Measurements from ENCODE around the gene PRAMEF10. TPM values are rescaled to one million over a fixed set of nuclear protein-coding genes. Genes with fewer than 3 reads are reported as not detected.
"Not testable (repeated sequence)": the region's sequence is repeated elsewhere in the genome, so short reads cannot be mapped to it uniquely, and the experiment has no call there.

Gene PRAMEF10, protein sequence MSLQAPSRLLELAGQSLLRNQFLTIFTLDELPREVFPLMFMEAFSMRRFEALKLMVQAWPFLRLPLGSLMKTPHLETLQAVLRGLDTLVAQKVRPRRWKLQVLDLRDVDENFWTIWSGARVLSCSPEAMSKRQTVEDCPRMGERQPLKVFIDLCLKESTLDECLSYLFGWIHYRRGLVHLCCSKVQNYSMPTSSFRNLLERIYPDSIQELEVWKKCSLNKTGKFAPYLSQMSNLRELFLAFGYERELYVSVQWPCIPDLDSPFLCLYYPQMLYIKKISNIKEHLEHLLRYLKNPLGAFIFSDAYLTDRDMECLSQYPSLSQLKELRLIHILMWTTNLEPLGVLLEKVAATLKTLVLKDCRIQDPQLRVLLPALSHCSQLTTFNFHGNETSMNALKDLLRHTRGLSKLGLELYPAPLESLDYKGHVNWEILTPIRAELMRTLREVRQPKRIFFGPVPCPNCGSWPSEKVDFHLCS
- total RNA-seq (not detected), total RNA-seq (0 reads per million in 29 experiments)
- total RNA-seq (2013): not detected

DNA sequence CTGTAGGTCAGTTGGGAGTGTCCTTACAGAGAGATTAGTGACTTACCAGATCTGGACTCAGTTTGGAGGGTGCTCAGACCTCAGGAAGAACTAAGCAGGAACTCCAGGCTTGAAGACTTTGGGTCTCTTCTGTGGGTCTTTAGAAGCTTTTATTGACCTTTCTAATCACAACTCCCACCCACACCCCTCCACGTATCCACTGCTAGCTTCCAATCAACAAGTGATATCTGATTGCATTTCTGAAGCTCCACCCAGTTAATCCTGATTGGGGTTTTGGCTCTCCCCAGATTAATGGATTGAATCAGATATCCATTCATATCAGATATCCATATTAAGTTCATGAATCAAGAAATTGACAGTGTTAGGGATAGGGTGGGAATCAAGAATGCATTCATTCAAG is at the start of gene PRAMEF10:
PRAMEF10 (minus strand) TSS at position 101 of the 400 bp plus-strand sequence. CDS start 2,423 bp downstream, outside the sequence.
- ATAC-seq (replicated peaks in 1 of 4); H3K36me3 Mint-ChIP-seq; H3K4me1 ChIP-seq (ENCODE audit: control insufficient read depth in 1 of 2, extremely low read depth in 1 of 2, insufficient read depth in 2 of 2, low read length in 2 of 2); H3K27me3 ChIP-seq (replicated peaks in 1 of 2; ENCODE audit: control insufficient read depth in 2 of 2, extremely low read depth in 1 of 2, insufficient read depth in 2 of 2, low read length in 1 of 2); H3K27ac ChIP-seq (ENCODE audit: low read length); H3K4me3 Mint-ChIP-seq; H3K27me3 Mint-ChIP-seq; H3K4me1 Mint-ChIP-seq; H3K27ac Mint-ChIP-seq; H3K4me3 ChIP-seq (ENCODE audit: control insufficient read depth in 1 of 2, extremely low read depth in 1 of 2, low read length in 1 of 2); CTCF ChIA-PET; POLR2A ChIA-PET; H3K36me3 ChIP-seq (ENCODE audit: control insufficient read depth in 2 of 2, extremely low read depth in 1 of 2, insufficient read depth in 1 of 2, low read length in 1 of 2); H3K9me3 Mint-ChIP-seq; H3K9me3 ChIP-seq; DNase-seq: not testable (repeated sequence)
- WGBS (ENCODE audit: insufficient coverage): no CpG with 5 or more reads among the region's 1 CpG

DNA sequence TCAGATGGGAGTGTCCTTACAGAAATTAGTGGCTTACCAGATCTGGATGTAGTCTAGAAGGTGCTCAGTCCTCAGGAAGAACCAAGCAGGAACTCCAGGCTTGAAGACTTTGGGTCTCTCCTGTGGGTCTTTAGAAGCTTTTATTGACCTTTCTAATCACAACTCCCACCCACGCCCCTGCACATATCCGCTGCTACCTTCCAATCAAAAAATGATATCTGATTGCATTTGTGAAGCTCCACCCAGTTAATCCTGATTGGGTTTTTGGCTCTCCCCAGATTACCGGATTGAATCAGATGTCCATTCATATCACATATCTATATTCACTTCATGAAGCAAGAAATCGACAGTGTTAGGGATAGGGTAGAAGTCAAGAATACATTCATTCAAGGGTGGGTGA is 49.4 kb upstream of the PRAMEF10 start, which contains the start of gene PRAMEF6:
PRAMEF6 (minus strand) TSS at position 101 of the 400 bp plus-strand sequence. CDS start 5,062 bp downstream, outside the sequence.
- POLR2A ChIA-PET; H3K27ac ChIP-seq (ENCODE audit: low read length); H3K9me3 Mint-ChIP-seq; H3K27ac Mint-ChIP-seq; H3K27me3 Mint-ChIP-seq; H3K27me3 ChIP-seq (replicated peaks in 1 of 2; ENCODE audit: control insufficient read depth in 2 of 2, extremely low read depth in 1 of 2, insufficient read depth in 2 of 2, low read length in 1 of 2); H3K36me3 Mint-ChIP-seq; CTCF ChIA-PET; H3K4me1 ChIP-seq (ENCODE audit: control insufficient read depth in 1 of 2, extremely low read depth in 1 of 2, insufficient read depth in 2 of 2, low read length in 2 of 2); H3K4me1 Mint-ChIP-seq; H3K9me3 ChIP-seq; H3K4me3 Mint-ChIP-seq; H3K4me3 ChIP-seq (ENCODE audit: control insufficient read depth in 1 of 2, extremely low read depth in 1 of 2, low read length in 1 of 2); ATAC-seq (replicated peaks in 1 of 4); H3K36me3 ChIP-seq (ENCODE audit: control insufficient read depth in 2 of 2, extremely low read depth in 1 of 2, insufficient read depth in 1 of 2, low read length in 1 of 2); DNase-seq: not testable (repeated sequence)
- WGBS (ENCODE audit: insufficient coverage): no CpG with 5 or more reads among the region's 4 CpGs

DNA sequence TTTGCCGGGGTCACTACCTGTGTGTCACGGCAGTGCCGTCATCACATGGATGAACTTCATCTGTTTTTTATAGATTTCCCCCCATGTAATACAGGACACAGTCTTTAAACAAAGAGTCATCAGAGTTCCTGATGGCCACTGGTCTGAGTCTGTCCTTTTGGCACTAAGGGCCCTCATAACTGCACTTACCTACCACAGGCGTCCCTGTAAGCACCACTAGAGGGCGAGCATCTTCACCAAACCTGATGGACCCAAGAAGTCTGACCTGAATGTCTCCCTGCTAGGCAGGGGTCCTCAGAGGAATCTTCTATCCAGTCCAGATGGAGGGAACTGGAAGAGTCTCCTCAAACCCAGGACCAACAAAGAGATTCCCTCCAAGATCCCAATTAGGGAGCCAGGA is 26.3 kb upstream of the PRAMEF10 start:
- POLR2A ChIA-PET; H3K36me3 ChIP-seq (ENCODE audit: control insufficient read depth in 2 of 2, extremely low read depth in 1 of 2, insufficient read depth in 1 of 2, low read length in 1 of 2); DNase-seq; H3K27me3 Mint-ChIP-seq; H3K9me3 ChIP-seq; ATAC-seq (replicated peaks in 1 of 4); H3K4me3 Mint-ChIP-seq; H3K36me3 Mint-ChIP-seq; H3K4me3 ChIP-seq (ENCODE audit: control insufficient read depth in 1 of 2, extremely low read depth in 1 of 2, low read length in 1 of 2); H3K27me3 ChIP-seq (replicated peaks in 1 of 2; ENCODE audit: control insufficient read depth in 2 of 2, extremely low read depth in 1 of 2, insufficient read depth in 2 of 2, low read length in 1 of 2); H3K4me1 ChIP-seq (ENCODE audit: control insufficient read depth in 1 of 2, extremely low read depth in 1 of 2, insufficient read depth in 2 of 2, low read length in 2 of 2); CTCF ChIA-PET; H3K9me3 Mint-ChIP-seq; H3K27ac ChIP-seq (ENCODE audit: low read length); H3K27ac Mint-ChIP-seq; H3K4me1 Mint-ChIP-seq: not testable (repeated sequence)
- no CpG with 5 or more reads among the region's 5 CpGs for WGBS (ENCODE audit: insufficient coverage)

- H3K4me3 Mint-ChIP-seq; ATAC-seq (replicated peaks in 1 of 4); H3K4me3 ChIP-seq (ENCODE audit: control insufficient read depth in 1 of 2, extremely low read depth in 1 of 2, low read length in 1 of 2); POLR2A ChIA-PET; H3K27me3 ChIP-seq (replicated peaks in 1 of 2; ENCODE audit: control insufficient read depth in 2 of 2, extremely low read depth in 1 of 2, insufficient read depth in 2 of 2, low read length in 1 of 2); H3K4me1 ChIP-seq (ENCODE audit: control insufficient read depth in 1 of 2, extremely low read depth in 1 of 2, insufficient read depth in 2 of 2, low read length in 2 of 2); H3K36me3 ChIP-seq (ENCODE audit: control insufficient read depth in 2 of 2, extremely low read depth in 1 of 2, insufficient read depth in 1 of 2, low read length in 1 of 2); H3K27ac ChIP-seq (ENCODE audit: low read length); H3K9me3 ChIP-seq; H3K9me3 Mint-ChIP-seq; H3K36me3 Mint-ChIP-seq; H3K27ac Mint-ChIP-seq; H3K27me3 Mint-ChIP-seq; CTCF ChIA-PET; DNase-seq; H3K4me1 Mint-ChIP-seq: not testable (repeated sequence)
- no CpG with 5 or more reads among the region's 2 CpGs for WGBS (ENCODE audit: insufficient coverage)
These were observed 23.7 kb upstream of the PRAMEF10 start for GRCh38 chr1:12921749-12922148.

GRCh38 chr1:12916310-12916709 is 18.2 kb upstream of the PRAMEF10 start, which contains the start of gene PRAMEF7:
TSS of gene PRAMEF7 (plus strand) at chr1:12916610. CDS start at chr1:12917693, 1,083 bp downstream.
- WGBS (ENCODE audit: insufficient coverage): no CpG with 5 or more reads among the region's 1 CpG
- CTCF ChIA-PET; H3K27me3 ChIP-seq (replicated peaks in 1 of 2; ENCODE audit: control insufficient read depth in 2 of 2, extremely low read depth in 1 of 2, insufficient read depth in 2 of 2, low read length in 1 of 2); H3K27me3 Mint-ChIP-seq; H3K27ac ChIP-seq (ENCODE audit: low read length); DNase-seq; POLR2A ChIA-PET; H3K27ac Mint-ChIP-seq; H3K4me1 ChIP-seq (ENCODE audit: control insufficient read depth in 1 of 2, extremely low read depth in 1 of 2, insufficient read depth in 2 of 2, low read length in 2 of 2); H3K4me3 ChIP-seq (ENCODE audit: control insufficient read depth in 1 of 2, extremely low read depth in 1 of 2, low read length in 1 of 2); H3K9me3 ChIP-seq; H3K36me3 Mint-ChIP-seq; H3K4me1 Mint-ChIP-seq; H3K4me3 Mint-ChIP-seq; H3K36me3 ChIP-seq (ENCODE audit: control insufficient read depth in 2 of 2, extremely low read depth in 1 of 2, insufficient read depth in 1 of 2, low read length in 1 of 2); H3K9me3 Mint-ChIP-seq; ATAC-seq (replicated peaks in 1 of 4): not testable (repeated sequence)

- no CpG with 5 or more reads among the region's 5 CpGs for WGBS (ENCODE audit: insufficient coverage)
These were observed 5.9 kb upstream of the PRAMEF10 start for GRCh38 chr1:12903793-12904572.

More at GRCh38 chr1:12903793-12904572, 5.9 kb upstream of the PRAMEF10 start:
- H3K27ac ChIP-seq (ENCODE audit: low read length); POLR2A ChIA-PET; ATAC-seq (replicated peaks in 1 of 4); H3K27me3 ChIP-seq (replicated peaks in 1 of 2; ENCODE audit: control insufficient read depth in 2 of 2, extremely low read depth in 1 of 2, insufficient read depth in 2 of 2, low read length in 1 of 2); H3K27ac Mint-ChIP-seq; DNase-seq; H3K27me3 Mint-ChIP-seq; H3K36me3 Mint-ChIP-seq; H3K9me3 Mint-ChIP-seq; H3K4me3 Mint-ChIP-seq; H3K4me3 ChIP-seq (ENCODE audit: control insufficient read depth in 1 of 2, extremely low read depth in 1 of 2, low read length in 1 of 2); H3K9me3 ChIP-seq; CTCF ChIA-PET; H3K4me1 Mint-ChIP-seq; H3K4me1 ChIP-seq (ENCODE audit: control insufficient read depth in 1 of 2, extremely low read depth in 1 of 2, insufficient read depth in 2 of 2, low read length in 2 of 2); H3K36me3 ChIP-seq (ENCODE audit: control insufficient read depth in 2 of 2, extremely low read depth in 1 of 2, insufficient read depth in 1 of 2, low read length in 1 of 2): not testable (repeated sequence)

Measured in T-cell (primary cell).